GM19397 (cell line): Measurements from ENCODE around the gene PLXNA1.

ENCODE experiments used
- ATAC-seq: cut with Tn5 transposase; IDR thresholded peaks from one replicate; pipeline ENCODE4 v1.9.1; 2021; ENCODE audit warnings: mild to moderate bottlenecking, moderate library complexity; ENCODE audit not compliant: unreplicated experiment

Gene PLXNA1

DNA sequence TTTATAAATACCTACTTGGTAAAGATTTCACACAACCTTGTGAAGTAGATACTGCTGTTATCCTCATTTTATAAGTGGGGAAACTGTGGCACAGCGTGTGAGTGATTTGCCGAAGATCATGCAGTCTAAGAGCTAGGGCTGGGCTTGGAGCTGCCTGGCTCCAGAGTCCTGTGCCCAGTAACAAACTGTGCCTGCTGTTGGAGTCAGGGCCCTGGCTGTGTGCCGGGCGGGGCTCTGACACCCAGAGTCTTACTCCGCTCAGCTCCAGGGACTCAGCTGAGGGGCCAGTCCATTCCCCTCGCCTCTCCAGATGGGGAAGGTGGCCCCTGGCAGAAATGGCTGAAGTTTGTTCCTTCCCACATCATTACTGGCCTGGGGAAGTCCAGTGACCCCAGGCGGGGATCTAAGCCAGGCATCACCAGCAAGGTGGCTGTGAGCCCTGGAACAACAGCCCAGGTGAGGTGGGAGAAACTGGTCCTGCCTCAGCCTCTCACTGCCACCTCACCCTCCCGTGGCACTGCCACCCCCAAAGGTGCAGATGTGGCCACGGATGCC is 17.3 kb upstream of the PLXNA1 start:
- no peak for ATAC-seq

GRCh38 chr3:126967386-126967785 is 15.5 kb upstream of the PLXNA1 start:
- ATAC-seq = no peak

GRCh38 chr3:126968391-126969390 is 14.2 kb upstream of the PLXNA1 start:
- no peak for ATAC-seq

DNA sequence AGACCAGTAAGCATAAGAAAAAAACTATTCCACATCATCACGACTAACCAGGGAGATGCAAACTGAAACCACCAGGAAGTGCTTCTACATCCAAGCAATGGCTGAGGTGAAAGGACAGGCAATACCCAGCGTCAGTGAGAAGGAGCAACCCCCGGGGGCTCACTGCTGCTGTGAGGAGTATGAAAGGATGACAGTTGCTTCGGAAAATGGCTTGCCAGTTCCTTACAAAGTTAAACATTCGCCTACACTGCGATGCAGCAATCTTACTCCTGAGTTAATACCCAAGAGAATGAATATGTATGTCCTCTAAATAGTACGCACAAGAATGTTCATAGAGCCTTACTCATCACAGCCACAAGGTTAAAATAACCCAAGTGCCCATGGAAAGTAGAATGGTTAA is 13.3 kb upstream of the PLXNA1 start:
- ATAC-seq = no peak

DNA sequence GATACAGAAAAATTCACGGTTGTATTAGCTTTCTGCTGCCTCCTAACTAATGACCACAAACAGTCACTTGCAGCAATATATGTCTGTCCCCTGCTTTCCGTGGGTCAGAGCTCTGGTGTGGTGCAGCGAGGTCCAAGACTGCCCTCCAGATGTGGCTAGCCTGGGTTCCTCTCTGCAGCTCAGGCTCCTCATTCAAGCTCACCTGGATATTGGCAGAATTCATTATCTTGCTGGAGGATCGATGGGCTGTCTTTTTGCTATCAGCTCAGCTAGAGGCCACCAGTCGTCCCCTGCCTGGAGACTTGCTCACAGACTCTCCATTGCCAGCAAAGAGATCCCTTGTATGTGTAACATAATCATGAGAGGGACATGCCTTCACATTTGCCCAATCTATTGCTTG is 12.8 kb upstream of the PLXNA1 start:
- ATAC-seq = no peak

- no peak for ATAC-seq
Measured at GRCh38 chr3:126970921-126971320, 12.0 kb upstream of the PLXNA1 start.

- no peak for ATAC-seq
Measured at GRCh38 chr3:126971891-126972351, 11.0 kb upstream of the PLXNA1 start.

DNA sequence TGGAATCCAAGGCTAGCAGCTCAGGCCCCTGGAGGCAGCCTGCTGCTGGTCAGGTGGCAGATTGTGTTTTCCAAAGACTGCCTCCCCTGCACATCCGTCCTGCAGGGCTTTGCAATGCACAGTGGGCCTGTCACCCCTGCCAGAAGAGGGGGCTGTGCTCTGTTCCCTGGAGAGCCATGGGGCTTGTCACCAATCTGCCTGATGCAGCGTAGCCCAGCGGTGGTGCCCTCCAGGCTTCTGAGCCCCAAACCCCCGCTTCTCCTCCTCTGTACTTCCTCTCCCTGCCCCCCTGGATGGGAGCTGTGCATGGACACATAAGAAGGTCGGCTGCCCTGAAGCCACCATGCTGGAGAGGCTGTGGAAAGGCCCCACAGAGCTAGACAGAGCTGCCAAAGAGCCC is 10.0 kb upstream of the PLXNA1 start:
- ATAC-seq = no peak

DNA sequence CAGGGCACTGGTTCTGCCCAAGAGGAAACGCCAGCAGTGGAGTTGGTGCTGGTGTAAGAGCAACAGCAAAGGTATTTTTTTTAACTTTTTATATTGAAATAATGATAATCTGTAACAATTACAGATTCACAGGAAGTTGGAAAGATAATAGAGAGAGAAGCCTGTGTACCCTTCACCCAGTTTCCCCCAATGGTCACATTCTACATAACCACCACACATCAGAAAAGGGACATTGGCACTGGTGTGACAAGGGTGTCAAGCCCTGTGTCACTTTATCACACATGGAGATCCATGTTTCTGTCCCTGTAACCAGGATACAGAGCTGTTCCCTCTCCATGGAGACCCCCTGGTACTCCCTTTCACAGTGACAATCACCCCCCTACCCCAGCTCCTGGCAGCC is 9.1 kb upstream of the PLXNA1 start:
- ATAC-seq = no peak

GRCh38 chr3:126974756-126975155 is 8.2 kb upstream of the PLXNA1 start:
- ATAC-seq = no peak

DNA sequence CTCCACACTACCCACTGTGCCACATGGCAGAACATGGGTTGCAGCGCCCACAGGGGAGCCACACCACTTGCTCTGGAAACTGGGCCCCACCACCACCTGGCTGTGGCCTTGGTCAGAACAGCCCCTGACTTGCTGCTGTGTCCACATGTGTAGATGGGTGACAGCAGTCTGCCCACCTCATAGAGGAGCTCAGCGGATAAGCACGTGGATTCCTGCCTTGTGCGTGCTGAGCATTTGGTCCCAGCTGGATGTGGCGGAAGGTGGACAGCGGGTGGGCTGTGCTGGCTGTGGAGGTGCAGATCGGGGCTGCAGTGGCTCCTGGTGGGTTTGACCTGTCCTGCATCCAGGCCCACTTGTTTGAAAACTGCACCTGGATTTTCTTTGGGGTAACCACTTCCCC is 6.0 kb upstream of the PLXNA1 start:
- no peak for ATAC-seq

GRCh38 chr3:126977821-126978220 is 5.1 kb upstream of the PLXNA1 start:
- no peak for ATAC-seq

DNA sequence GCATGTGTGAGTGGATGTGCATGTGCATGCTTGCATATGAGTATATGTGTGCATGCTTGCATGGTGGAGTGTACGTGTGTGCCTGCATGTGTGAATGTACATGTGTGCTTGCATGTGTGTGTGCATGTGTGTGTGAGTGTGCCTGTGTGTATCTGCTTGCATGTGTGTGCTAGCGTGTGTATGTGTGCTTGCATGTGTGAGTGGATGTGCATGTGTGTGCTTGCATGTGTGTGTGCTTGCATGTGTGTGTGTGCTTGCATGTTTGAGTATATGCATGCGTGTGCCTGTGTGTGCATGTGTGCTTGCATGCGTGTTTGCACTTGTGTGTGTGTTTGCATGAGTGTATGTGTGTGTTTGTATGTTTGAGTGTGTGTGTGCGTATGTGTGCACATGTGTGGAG is 4.6 kb upstream of the PLXNA1 start:
- ATAC-seq = no peak

DNA sequence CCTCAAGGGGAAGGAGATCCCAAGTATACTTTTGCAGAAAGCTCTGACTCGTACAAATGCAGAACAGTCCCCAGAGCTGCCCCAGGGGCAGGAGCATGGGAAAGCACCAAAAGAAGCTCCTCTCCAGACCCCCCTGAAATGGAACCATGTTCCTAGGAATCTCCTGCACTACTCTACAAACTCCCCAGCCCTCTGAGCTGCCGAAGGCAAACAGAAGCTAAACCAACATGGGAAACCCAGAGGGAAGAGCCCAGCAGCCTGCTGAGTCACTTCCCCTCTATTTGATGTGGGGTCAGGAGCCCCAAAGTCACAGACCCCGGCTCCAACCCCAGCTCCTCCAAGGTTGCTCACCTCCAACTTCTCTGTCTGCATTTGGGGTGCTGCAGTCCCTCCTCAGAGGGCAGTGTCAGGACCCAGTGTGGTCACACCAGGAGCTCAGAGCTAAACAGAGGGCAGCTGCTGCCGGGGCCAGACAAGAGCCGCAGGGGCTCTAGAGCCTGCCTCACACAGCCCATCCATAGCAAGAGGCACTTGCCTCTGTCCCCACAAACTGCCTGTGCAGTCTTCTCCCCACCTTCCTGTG is 3.8 kb upstream of the PLXNA1 start:
- ATAC-seq = no peak

DNA sequence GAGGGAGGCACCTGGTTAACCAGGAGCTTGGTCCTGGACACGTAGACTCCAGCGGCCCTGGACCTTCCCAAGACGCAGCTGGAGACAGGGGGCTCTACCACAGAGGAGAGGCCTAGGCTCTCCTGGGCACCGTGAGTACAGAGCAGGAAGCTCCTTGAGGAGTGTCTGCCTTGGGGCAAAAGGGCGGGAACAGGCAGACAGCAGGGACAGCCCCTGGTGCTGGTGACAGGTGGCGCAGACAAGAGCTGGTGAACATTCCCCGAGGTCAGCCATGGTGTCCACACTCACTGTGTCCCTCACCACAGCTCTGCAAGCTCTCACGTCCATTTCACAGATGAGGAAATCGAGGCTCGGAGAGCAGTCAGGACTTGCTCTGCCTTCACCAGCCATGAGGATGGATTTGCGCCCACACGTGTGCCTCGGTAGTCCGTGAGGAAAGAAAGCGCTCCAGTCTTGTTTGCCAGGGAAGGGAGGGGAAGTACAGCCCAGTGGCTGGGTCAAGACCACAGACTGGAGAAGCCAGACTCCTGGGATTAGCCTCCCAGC is 2.6 kb upstream of the PLXNA1 start:
- no peak for ATAC-seq

GRCh38 chr3:126982126-126982470 is 817 bp upstream of the PLXNA1 start:
- peak; percentile 27 for ATAC-seq

DNA sequence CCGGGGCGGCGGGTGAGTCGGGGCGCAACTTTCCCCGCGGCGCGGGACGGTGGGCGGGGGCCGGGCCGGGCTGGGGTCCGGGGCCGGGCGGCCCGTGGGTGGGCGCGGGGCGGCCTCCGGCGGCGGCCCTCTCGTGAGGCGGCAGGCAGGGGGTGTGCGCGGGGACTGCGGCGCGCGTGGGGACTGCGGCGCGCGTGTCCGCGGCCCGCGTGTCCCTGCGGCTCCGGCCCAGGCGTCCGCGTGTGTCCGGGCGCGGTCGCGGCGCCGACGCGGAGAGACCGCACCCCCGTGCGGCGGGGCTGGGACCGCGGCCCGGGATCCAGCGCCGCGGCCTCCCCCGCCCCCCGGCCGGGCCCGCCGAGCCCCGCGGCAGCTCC is 349 bp downstream of the PLXNA1 start:
- no peak for ATAC-seq

DNA sequence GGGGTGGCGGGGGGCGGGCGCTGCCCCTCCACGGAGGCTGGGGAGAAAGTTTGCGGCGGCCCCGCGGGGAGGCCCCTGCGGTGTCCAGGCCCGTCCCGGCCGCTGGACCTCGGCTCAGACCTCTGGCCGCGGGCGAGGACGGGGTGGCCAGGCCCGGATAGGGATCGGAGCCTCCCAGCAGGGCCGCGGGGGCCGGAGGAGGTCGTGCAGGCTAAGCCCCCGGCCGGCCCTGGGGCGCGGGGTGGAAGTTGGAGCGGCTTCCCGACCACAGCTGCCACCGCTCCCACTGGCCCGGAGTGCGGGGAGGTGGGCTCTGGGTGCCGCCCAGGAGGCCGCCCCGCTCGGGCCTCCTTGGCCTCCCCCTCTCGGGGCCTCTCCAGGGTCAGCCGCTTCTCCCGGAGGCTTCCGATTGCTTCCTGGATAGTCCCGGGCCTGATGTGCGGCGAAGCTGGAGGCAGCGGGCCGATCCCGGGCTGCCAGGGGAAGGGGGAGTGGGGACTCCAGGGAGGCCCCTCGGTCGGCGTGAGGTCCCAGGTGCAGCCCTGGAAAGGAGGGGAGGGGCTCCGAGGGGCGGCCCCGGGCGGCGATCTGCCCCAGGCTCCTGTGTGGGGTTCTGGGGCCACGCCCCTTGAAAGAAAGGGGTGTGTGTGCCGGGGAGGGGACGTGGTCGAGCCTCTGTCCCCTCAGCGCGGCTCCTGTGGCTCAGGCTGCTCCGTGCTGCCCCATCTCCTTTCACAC is 907 bp downstream of the PLXNA1 start:
- no peak for ATAC-seq

DNA sequence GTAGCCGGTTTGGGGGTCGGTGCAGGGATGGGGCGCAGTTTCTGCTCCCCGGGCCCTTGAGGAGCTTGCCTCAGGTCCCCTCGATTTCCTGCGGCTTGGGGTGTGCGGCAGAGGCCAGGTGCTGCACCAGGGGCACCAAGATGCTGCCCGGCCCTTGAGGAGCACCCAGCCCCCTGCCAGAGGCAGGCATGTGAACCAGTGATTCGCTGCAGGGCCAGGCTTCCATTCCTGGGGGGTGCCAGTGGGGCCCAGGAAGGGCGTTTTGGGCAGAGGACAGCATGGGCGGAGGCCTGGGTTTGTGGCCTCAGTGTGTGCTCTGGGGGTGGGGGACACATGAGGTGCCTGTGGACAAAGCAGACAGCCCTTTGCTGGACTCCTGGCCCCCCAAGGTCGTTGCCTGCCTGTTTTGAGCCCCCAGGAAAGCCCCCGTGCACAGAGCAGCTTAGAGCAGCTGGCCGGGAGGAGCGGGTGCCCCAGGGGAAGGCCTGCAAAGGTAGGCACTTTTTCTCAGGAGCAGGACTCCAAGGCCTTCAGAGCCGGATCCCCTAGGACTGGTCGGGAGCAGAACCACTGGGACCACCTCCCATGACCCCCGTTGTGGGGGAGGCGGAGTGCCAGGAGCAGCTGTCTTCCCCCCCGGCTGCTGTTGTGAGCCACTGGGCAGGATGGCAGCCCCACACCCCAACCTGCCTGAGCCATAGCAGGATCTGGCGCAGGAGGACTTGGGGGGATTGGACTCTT is 1.6 kb downstream of the PLXNA1 start:
- no peak for ATAC-seq
